GM11168 (cell line): Measurements from ENCODE around the gene PWWP2B.

Source experiments
- in situ Hi-C: fragments of 300-500 bp; cut with MboI; formaldehyde crosslinking; loops from one replicate; pipeline ENCODE4 v1.12.0; 2022; ENCODE audit warnings: low sequenced_read_pairs; ENCODE audit not compliant: unreplicated experiment

The PWWP2B gene

DNA sequence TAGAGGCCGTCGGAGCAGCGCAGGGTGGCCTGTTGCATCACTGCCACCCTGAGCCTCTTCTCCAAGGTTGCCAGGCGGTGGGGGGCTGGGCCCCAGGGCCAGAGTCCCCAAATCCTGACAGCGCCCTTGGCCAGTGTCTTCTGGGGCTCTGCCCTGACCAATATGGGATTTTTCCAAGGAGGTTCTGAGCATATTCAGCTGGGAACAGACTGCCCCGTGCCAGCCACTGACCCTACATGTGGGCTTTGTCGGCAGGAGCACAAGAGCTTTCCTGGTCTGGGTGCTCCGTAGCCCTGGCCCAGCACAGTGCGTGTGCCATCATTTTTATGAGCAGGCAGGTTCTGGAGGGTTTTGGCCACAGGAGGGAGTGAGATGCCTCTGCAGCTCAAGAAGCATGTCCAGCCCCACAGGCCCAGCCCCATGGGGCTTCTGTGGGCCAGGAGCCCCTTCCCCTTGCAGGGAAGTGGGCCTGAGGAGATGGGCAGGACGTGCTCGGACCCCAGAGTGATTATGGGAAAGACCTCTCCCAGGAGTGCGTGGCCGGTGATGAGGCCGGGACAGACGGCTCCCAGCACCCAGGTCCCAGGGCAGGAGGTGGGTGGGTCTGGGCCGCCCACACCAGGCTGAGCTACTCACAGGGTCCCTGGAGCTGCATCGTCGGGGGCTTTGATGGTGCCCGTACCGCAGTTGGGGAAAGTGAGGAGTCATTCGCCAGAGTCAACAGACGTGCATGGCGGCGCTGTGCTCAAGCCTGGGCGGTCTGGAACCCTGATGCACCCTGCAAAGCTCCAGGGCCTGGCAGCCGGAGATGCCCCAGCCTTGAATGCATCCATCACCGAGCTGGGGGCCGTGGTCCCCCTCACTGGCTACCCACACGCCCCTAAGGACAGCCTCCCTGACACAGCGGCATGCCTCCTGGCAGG, 66.6 kb downstream of the PWWP2B start:
- in situ Hi-C loops = loop anchor here (5.0 kb wide), 1 partner anchor 174 kb away; no protein-coding TSS in a partner anchor

DNA sequence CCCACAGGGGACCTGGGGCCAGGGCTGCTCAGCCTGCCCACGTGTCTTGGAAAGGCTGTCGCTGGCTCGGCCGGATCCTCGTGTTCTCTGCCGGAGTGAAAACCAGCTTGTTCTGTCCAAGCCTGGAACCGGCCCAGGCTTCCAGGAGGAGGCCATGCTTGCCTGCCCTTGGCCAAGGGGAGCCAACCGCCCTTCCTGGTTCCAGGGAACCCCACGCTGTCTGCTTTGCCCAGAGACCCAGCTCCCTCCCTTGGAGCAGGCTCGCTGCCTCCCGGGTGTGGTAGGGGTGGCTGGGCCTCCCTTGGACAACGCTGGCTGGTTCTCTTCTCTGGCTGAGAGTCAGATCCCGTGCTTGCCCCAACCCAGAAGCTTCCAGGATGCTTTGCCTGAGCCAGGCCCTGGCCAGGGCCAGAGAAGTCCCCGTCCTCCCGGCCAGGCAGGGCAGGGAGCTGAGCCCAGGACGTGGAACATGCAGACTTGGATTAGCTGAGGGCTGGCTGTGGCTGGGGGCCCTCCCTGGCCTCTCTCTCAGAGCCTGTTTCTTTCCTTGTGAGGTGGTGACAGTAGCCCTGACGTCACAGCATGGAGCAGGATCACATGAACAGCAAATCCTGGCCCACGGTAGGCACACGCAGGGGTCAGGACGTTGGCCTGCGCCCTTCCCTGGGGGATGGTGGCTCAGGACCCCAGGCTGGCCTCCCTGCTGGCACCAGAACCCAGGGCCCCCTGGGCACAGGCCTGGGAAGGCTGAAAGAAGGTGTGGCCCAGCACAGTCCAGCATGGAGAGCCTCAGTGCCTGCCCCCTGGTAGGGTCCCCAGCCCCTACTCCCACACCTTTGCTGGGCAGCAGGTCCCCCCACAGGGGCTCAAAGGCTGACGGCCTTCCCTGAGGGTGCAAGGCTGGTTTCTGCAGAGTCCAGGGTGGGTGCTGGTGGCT, 67.5 kb downstream of the PWWP2B start:
- in situ Hi-C loops = loop anchor here (5.0 kb wide), 1 partner anchor 173 kb away; no protein-coding TSS in a partner anchor

DNA sequence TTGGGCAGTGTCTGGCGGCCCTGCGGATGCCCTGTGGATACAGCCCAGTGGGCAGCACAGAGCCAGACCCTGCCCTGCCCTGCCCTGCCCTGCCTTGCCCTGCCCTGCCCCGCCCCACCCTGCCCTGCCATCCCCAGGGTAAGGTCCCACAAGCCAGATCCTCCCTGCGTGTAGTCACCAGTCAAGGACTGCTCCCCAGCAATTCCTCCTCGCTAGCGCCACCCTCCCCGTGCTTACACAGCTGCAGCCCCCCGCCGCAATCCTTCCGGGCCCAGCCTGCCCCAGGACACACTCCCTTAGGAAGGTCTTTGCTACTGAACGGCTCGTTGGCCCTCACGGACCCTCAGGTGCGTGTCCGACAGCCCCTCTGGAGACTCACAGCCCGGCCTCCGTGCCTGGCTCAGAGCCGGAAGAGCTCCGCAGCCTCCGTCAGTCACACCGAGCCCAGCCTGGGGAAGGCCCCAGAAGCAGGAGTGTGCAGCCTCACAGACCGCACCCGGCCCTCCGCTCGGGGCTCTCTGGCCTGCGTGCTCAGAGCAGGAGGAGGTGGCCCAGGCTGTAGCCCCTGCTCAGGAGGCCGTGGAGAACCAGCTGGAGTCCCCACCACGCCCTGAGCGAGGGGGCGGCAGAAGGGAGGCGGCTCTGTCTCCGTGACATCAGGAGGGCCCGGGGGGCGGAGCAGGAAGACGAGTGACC, 68.3 kb downstream of the PWWP2B start:
- in situ Hi-C loops = no loop called here

DNA sequence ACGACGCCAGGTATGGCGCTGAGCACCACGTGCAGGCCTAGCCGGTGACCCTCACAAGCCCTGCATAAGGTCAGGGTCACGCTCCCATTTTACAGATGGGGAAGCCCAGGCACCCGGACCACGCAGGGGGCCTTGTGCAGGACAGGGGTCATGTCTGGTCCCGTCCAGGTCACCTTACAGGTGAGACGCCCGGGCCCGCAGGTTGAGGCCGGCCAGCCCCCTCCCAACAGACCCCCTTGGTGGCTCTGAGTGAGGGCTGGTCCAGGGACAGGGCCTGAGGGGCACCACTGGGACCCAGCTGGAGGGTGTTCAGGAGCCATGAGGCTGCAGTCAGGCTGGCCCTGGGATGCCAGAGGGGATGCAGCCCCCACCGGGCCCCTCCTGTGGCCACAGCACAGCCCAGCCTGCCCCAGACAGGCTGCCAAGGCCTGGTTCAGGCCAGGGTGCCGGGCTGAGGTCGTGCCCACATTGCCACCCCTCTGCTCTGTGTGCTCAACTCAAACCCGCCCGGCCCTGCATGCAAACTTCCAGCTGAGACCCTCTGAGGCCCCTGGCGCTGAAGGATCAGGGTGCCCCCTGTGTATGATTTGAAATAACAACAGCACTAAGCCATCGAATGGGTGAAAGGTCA, 69.0 kb downstream of the PWWP2B start:
- in situ Hi-C loops = no loop called here

DNA sequence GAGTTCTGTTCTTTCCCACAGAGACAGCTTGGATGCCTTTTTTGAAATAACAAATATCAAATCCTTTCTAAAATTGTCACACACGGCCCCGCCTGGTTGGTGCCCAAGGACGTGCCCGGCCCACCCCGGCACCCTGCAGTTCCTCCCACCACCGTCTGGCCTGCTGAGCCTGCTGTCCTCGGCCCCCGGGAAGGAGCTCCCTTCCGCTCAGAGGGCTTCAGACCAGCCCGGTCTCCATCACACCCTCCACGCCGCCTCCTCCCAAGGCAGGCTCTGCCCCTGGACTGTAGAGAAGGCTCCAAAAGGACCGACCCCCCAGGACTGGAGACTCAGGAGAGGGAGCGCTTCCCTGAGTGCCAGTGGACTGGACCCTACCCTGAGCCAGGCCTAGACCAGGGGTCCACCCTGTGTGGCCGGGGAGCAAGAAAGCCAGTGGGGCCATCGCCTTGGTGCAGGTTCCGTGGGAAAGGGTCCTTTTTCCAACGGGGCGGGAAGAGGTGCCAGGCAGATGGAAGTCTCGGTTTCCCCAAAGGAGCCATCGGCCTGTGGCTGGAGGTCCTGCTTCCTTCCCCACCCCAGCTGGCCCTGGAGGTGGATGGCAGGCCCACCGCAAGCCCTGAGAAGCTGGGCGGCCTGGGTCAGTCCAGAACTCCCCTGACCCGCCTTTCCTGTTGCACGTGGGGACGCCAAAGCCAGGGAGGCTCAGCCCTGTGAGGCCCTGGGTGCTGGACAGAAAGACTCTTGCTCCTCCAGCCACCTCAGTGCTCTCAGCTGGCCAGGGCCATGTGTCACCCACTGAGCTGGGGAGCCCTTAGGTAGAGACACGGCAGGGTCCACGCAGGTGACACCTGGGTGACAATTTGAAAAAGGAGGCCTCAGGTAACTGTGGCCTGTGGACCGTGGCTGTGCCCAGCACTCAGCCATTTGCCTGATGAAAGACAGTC, 69.8 kb downstream of the PWWP2B start:
- in situ Hi-C loops = no loop called here
